BLaER1 treated with 17β-estradiol and CSF1 and Interleukin-3, amounts not matched to agents 10 nM and 100 nM (cell line): ENCODE results near the gene HOXB3.
A peak's percentile ranks its signal among the peaks of the same experiment; 100 is the strongest.

Source experiments
- H3K27ac ChIP-seq, 11 experiments: shearing (Covaris generic); formaldehyde crosslinking; 2 replicates each; pipeline ENCODE4 v1.8.1; 2022
- H3K27me3 ChIP-seq, 11 experiments: shearing (Covaris generic); formaldehyde crosslinking; 2 replicates each; pipeline ENCODE4 v1.8.1; 2022
- H3K36me3 ChIP-seq, 11 experiments: shearing (Covaris generic); formaldehyde crosslinking; 2 replicates each; pipeline ENCODE4 v1.8.1; 2022
- H3K4me1 ChIP-seq, 10 experiments: shearing (Covaris generic); formaldehyde crosslinking; 2 replicates each; pipeline ENCODE4 v1.8.1; 2022
- H3K4me2 ChIP-seq, 11 experiments: shearing (Covaris generic); formaldehyde crosslinking; 2 replicates each; pipeline ENCODE4 v1.8.1; 2022
- H3K4me3 ChIP-seq, 10 experiments: shearing (Covaris generic); formaldehyde crosslinking; 2 replicates each; pipeline ENCODE4 v1.8.1; 2022
- H3K9ac ChIP-seq, 11 experiments: shearing (Covaris generic); formaldehyde crosslinking; 2 replicates each; pipeline ENCODE4 v1.8.1; 2022
- H3K9me3 ChIP-seq, 11 experiments: shearing (Covaris generic); formaldehyde crosslinking; replicated peaks in 1 of 11; 2 replicates each; pipeline ENCODE4 v1.8.1; 2022
- H4K20me1 ChIP-seq, 11 experiments: shearing (Covaris generic); formaldehyde crosslinking; 2 replicates each; pipeline ENCODE4 v1.8.1; 2022
- Cebpa-rat ChIP-seq, 11 experiments: shearing (Covaris generic); IDR thresholded peaks; 2 replicates each; pipeline ENCODE4 v1.8.1; 2022

The HOXB3 gene

GRCh38 chr17:48592057-48592514 lies 2.0 kb upstream of the HOXB3 start:
- no peak overlapping the region for H3K27ac ChIP-seq
- no peak for TF ChIP-seq Cebpa-rat (IDR thresholded peaks at IDR 0.05)
- H3K27me3 ChIP-seq = peaks cover 98 to 100% (median 100%) of the 10 kb centered on the region in 11 experiments
- no peak overlapping the region for H3K4me3 ChIP-seq
- peaks cover 0 to 96% (median 87%) of the 10 kb centered on the region in 11 experiments; a peak in 19 of 22 replicates for H4K20me1 ChIP-seq
- no peaks in the 10 kb centered on the region for H3K9me3 ChIP-seq
- H3K36me3 ChIP-seq = no peaks in the 10 kb centered on the region
- no peak overlapping the region for H3K4me2 ChIP-seq
- H3K4me1 ChIP-seq = peaks cover 5 to 20% (median 12%) of the 10 kb centered on the region in 10 experiments; a peak in 16 of 20 replicates
- no peak overlapping the region for H3K9ac ChIP-seq

DNA sequence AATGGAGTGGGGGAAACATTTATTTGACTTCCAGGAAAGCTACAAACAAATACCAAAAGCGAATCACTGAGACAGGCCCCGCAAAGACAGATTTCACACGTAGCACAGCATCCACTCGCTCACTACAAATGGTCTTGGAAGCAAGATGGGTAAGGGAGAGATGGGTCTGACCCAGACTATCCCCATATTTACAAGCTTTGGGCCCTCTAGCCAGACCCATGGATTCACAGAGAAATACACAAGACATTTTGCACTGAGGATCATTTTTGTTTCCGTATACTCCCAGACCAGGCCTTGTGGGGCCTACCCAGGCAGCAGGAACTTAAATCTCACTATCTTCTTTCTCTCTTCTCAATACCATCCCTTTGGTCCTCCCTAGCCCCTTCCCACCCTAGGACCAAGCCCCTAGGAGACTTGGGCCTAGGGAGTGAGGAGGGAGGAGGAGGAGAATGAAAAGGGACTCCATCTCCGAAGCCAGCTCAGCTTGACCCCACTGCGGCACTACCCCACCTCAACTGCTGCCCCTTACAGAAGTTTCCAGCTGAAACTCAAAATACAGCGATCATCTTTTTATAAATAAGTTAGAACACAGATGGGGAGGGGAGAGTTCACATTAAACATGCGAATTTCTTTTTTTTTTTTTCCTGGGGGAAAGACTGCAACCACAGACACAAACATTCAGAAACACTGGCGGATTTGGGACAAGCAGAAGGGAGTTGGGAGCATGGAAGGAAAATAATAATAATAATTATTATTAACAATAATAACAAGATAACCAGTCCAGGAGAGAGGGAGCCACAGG lies 1.4 kb upstream of the HOXB3 start:
- Histone ChIP-seq H3K27ac (no peak overlapping the region), H3K4me2 (no peak overlapping the region), H3K9ac (no peak overlapping the region), H3K4me1 (peaks cover 5 to 26% (median 14%) of the 10 kb centered on the region in 10 experiments; a peak in 17 of 20 replicates), H3K4me3 (no peak overlapping the region), H3K27me3 (peaks cover 98 to 100% (median 100%) of the 10 kb centered on the region in 11 experiments), H3K9me3 (no peaks in the 10 kb centered on the region), H4K20me1 (peaks cover 0 to 96% (median 87%) of the 10 kb centered on the region in 11 experiments; a peak in 19 of 22 replicates), H3K36me3 (no peaks in the 10 kb centered on the region)
- TF ChIP-seq Cebpa-rat (IDR thresholded peaks at IDR 0.05) = no peak

DNA sequence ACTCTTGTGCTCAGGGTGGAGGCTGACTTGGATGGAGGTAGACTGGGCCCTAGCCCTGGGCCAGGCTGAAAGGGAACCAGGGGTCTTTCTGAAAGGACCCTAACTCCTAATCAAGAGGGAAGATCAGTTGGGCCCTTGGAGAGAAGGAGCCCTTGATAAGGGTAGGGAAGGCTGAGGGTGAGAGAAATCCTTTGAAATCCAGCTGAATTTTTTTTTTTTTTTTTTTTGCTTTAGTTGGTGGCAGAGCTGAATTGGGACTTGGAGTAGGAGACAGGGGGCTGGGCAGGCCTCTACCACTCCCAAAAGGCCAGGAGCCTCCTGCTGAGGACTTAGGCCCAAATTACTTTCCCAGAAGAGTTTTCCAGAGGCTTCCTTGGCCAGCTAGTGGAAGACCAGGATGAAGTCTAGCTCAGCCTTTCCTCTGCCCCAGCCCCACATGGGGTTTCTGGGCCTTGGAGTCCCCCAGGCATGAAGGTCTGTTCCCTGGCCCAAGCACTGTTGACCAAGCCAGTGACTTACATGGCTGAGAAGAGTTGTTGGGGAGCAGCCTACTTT lies 643 bp upstream of the HOXB3 start:
- no peak overlapping the region for H3K4me3 ChIP-seq
- H3K27ac ChIP-seq = no peak overlapping the region
- no peaks in the 10 kb centered on the region for H3K9me3 ChIP-seq
- no peak for TF ChIP-seq Cebpa-rat (IDR thresholded peaks at IDR 0.05)
- peaks cover 98 to 100% (median 100%) of the 10 kb centered on the region in 11 experiments for H3K27me3 ChIP-seq
- H3K36me3 ChIP-seq = no peaks in the 10 kb centered on the region
- H4K20me1 ChIP-seq = peaks cover 0 to 96% (median 89%) of the 10 kb centered on the region in 11 experiments; a peak in 19 of 22 replicates
- H3K9ac ChIP-seq = no peak overlapping the region
- H3K4me1 ChIP-seq = peaks cover 9 to 34% (median 20%) of the 10 kb centered on the region in 10 experiments; a peak in 18 of 20 replicates
- H3K4me2 ChIP-seq = no peak overlapping the region

DNA sequence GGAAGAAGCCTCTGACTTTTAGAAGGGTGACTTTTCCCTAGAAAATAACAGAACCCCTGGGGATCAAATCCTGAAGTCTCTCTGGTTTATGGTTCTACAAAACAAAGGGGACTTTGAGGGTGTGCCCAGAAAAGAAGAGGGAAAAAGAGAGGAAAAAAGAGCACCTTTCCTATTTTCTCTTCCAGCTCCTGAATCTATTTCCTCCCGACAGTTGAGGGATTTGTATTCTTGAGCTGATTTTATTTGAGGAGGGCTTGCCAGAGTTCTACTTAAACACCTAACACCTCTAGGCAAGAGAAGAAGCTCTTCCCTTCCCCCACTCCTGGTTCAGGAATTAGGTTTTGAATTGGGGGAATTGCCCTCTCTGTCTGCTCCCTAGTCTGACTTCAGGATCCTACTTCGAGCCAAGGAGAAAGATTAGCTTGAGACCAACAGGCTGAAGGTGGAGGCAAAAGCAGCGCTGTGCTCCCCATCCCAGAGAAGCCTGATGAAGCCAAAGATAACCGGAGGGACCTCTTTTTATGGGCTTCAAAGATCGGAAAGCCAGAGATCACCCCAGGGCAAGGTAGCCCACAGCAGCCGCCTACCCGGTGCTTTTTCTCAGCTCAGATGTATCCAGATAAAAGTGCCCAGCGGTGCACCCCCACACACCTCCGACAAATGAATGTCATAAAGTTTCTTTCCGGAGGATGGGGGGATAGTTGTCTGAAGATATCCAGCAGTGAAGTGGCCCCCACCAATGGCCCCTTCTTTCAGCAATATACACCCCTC lies 796 bp downstream of the HOXB3 start:
- Histone ChIP-seq H3K4me1 (peaks cover 11 to 38% (median 22%) of the 10 kb centered on the region in 10 experiments; a peak in 18 of 20 replicates), H3K36me3 (no peaks in the 10 kb centered on the region), H3K9me3 (no peaks in the 10 kb centered on the region), H3K9ac (no peak overlapping the region), H3K27ac (no peak overlapping the region), H3K4me3 (no peak overlapping the region), H4K20me1 (peaks cover 0 to 92% (median 84%) of the 10 kb centered on the region in 11 experiments; a peak in 19 of 22 replicates), H3K4me2 (no peak overlapping the region), H3K27me3 (peaks cover 97 to 100% (median 100%) of the 10 kb centered on the region in 11 experiments)
- no peak for TF ChIP-seq Cebpa-rat (IDR thresholded peaks at IDR 0.05)

DNA sequence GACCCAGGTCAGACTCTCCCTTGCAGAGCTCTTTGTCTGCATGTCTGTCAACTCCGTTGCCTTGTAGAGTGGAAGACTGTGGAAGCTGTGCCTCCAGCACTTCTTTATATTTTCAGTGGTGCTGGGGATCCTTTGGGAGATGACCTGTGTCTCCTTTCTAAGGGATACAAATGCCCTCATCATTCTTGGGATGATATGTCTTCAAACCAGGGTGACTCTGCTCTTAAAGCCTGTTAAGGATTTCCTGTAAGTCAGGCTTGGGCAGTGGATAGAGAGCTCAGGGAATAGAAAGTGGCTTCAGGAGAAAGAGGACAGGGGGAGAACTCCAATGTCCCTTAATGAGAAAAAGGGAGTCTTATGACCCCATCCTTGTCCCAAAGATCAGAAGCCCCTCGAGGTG lies 1.5 kb downstream of the HOXB3 start:
- Histone ChIP-seq H3K4me1 (peaks cover 11 to 38% (median 22%) of the 10 kb centered on the region in 10 experiments; a peak in 18 of 20 replicates), H4K20me1 (peaks cover 0 to 96% (median 84%) of the 10 kb centered on the region in 11 experiments; a peak in 19 of 22 replicates), H3K4me3 (no peak overlapping the region), H3K36me3 (no peaks in the 10 kb centered on the region), H3K4me2 (peak overlapping the region in 2 of 11 experiments; percentile 92 to 95; a peak in 2 of 22 replicates), H3K9ac (no peak overlapping the region), H3K9me3 (no peaks in the 10 kb centered on the region), H3K27ac (no peak overlapping the region), H3K27me3 (peaks cover 99 to 100% (median 100%) of the 10 kb centered on the region in 11 experiments)
- no peak for TF ChIP-seq Cebpa-rat (IDR thresholded peaks at IDR 0.05)

DNA sequence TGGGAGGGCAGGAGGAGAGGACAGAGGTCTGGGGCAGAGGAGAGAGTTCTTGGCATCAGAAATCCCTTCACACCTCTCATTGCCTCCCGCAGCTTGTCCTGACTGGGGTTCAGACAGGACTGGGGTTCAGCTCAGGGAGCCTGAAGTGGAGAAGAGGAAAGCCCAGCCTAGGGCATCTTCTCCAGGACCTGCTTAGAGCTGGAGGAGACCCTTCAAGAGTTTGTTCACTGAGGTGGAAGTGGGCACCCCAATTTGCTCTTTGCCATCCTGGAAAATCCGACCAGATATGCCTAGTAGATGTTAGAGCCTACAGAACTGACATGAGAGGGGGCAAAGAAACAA lies 2.0 kb downstream of the HOXB3 start:
- H3K4me1 ChIP-seq = peaks cover 11 to 33% (median 21%) of the 10 kb centered on the region in 10 experiments; a peak in 18 of 20 replicates
- H3K9ac ChIP-seq = no peak overlapping the region
- peaks cover 99 to 100% (median 100%) of the 10 kb centered on the region in 11 experiments for H3K27me3 ChIP-seq
- no peak overlapping the region for H3K27ac ChIP-seq
- H3K4me3 ChIP-seq = no peak overlapping the region
- no peaks in the 10 kb centered on the region for H3K9me3 ChIP-seq
- H3K36me3 ChIP-seq = no peaks in the 10 kb centered on the region
- TF ChIP-seq Cebpa-rat (IDR thresholded peaks at IDR 0.05) = no peak
- peaks cover 0 to 96% (median 85%) of the 10 kb centered on the region in 11 experiments; a peak in 18 of 22 replicates for H4K20me1 ChIP-seq
- peak overlapping the region in 4 of 11 experiments; percentile 36 to 96 (median 94); a peak in 8 of 22 replicates for H3K4me2 ChIP-seq

DNA sequence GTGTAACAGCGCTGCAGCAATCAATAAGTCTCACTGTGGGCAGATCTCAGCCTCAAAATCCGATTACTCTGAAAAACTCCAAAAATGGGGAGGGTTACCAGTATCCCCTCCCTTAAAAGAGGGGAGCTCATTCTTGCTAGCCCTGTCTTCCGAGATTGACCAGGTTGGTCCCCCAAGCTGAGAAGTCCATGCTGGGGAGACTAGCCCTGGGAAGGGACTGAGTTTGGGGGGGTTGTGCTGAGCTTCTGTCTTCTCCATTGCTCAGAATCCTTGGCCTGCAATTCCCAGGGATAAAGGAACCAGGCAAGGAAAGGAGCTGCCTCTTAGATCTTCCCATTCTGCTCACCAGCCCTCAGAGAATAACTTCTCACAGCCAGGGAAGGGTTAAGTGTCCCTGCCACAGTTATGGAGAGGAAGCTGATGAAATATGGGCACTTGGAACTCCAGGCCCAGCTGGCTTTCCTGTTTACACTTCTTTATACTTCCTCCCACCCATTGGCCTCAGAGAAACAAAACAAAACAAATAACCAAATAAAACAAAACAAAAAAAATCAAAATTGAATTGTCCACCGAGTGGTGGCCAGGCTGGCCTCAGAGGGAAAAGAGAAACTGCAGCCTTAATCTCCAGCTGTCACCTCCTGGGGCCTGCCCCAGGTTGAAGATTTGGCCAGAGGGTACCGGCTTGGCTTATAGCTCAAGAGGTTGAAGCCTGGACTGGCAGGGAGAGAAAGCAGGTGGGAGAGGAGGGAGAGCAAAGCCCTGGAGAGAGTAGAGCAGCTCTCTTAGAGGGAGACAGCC lies 2.6 kb downstream of the HOXB3 start:
- Histone ChIP-seq H3K4me2 (peak overlapping the region in 7 of 11 experiments; percentile 12 to 96 (median 55); a peak in 13 of 22 replicates), H3K27me3 (peaks cover 99 to 100% (median 100%) of the 10 kb centered on the region in 11 experiments), H4K20me1 (peaks cover 0 to 97% (median 85%) of the 10 kb centered on the region in 11 experiments; a peak in 18 of 22 replicates), H3K36me3 (no peaks in the 10 kb centered on the region), H3K27ac (no peak overlapping the region), H3K4me1 (peaks cover 11 to 32% (median 20%) of the 10 kb centered on the region in 10 experiments; a peak in 18 of 20 replicates), H3K4me3 (peak overlapping the region in 1 of 10 experiments; percentile 22; a peak in 1 of 20 replicates), H3K9ac (no peak overlapping the region), H3K9me3 (no peaks in the 10 kb centered on the region)
- no peak for TF ChIP-seq Cebpa-rat (IDR thresholded peaks at IDR 0.05)
